OCI-LY1 (cell line): ENCODE data around the gene CBLIF.

Source experiments
- CTCF ChIP-seq: fragments of 200-600 bp; sonication (generic), shearing (Covaris generic); IDR thresholded peaks from 2 replicates; pipeline ENCODE4 v1.5.1; 2017; ENCODE audit warnings: mild to moderate bottlenecking, antibody characterized with exemption, low read length, moderate library complexity, mixed read lengths
- EZH2 ChIP-seq: fragments of 200-600 bp; sonication (generic), shearing (Covaris generic); IDR thresholded peaks from 2 replicates; pipeline ENCODE4 v1.8.0; 2017; ENCODE audit warnings: borderline replicate concordance, mixed run types, mild to moderate bottlenecking, antibody characterized with exemption, low read length, moderate library complexity, mixed read lengths

- TF ChIP-seq CTCF (no peak), EZH2 (no peak)
Observed at GRCh38 chr11:59849129-59849528, 3.8 kb upstream of the CBLIF start.
